GM12873 (cell line): ENCODE data around the gene RELT.

Experiments
- TF ChIP-seq, protein P1 (sequence below): IDR thresholded peaks from 2 replicates; pipeline ENCODE4 v1.5.1; 2012; ENCODE audit warnings: low read depth, mild to moderate bottlenecking, moderate library complexity, low read length, control low read depth; ENCODE audit not compliant: insufficient read depth; ENCODE audit errors: missing control alignments

RELT gene

GRCh38 chr11:73403541-73403940 lies 27.3 kb downstream of the RELT start:
- TF ChIP-seq, protein P1, sequence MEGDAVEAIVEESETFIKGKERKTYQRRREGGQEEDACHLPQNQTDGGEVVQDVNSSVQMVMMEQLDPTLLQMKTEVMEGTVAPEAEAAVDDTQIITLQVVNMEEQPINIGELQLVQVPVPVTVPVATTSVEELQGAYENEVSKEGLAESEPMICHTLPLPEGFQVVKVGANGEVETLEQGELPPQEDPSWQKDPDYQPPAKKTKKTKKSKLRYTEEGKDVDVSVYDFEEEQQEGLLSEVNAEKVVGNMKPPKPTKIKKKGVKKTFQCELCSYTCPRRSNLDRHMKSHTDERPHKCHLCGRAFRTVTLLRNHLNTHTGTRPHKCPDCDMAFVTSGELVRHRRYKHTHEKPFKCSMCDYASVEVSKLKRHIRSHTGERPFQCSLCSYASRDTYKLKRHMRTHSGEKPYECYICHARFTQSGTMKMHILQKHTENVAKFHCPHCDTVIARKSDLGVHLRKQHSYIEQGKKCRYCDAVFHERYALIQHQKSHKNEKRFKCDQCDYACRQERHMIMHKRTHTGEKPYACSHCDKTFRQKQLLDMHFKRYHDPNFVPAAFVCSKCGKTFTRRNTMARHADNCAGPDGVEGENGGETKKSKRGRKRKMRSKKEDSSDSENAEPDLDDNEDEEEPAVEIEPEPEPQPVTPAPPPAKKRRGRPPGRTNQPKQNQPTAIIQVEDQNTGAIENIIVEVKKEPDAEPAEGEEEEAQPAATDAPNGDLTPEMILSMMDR: no peak

DNA sequence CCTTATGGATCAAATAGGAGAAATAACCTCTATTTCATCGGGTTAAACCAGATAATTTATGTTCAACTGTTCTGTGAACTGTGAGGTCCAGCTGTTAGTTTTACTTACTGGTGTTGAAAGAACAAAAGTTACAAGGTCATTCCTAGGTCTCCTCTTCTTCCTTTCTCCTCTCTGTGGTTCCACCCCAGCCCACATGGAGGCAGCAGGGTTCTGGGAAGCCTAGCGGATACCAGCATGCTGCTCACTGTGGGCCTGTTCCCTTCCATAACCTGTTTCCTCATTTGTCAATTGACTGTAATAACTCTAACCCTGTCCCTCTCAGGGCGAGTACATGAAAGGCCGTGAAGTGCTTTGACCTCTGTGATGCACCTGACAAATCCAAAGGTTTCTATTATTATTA lies 27.8 kb downstream of the RELT start:
- TF ChIP-seq, protein P1: peak; percentile 18

- TF ChIP-seq, protein P1: no peak
These were observed 28.4 kb downstream of the RELT start for GRCh38 chr11:73404506-73405145.

GRCh38 chr11:73405146-73405510 lies 28.9 kb downstream of the RELT start:
- TF ChIP-seq, protein P1: no peak

- TF ChIP-seq, protein P1: no peak
These were observed 29.9 kb downstream of the RELT start for GRCh38 chr11:73406131-73406530.

GRCh38 chr11:73406619-73407018 lies 30.4 kb downstream of the RELT start:
- TF ChIP-seq, protein P1: no peak

DNA sequence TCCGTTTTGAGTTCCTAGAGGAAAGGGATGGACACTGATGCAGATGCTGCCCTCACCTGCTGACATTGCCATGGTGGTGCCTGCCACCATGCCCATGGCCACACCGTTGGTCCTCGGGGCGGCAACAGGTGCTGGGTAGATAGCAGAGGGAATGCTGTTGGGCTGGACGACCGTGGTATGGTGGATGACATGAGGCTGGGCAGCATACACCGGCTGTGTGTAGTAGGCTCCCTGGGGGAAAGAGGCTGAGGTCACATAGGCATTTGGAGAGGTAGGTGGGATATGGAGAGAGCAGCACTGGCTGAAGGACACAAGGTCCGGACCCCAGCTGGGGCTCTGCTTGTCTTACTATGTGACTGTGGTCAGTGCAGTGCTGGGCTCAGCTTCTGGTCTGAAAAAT lies 33.2 kb downstream of the RELT start:
- TF ChIP-seq, protein P1: no peak
